ENCODE measurements around the gene ASTL.
"Not testable (repeated sequence)": the region's sequence is repeated elsewhere in the genome, so short reads cannot be mapped to it uniquely, and the experiment has no call there.

ASTL gene

GRCh38 chr2:96143848-96144480 lies 5.7 kb upstream of the ASTL start:
- H3K27ac ChIP-seq = peak overlapping the region; percentile 96
- TF ChIP-seq ZFX (IDR thresholded peaks at IDR 0.05) (no peak), CTCF (conservative IDR thresholded peaks at IDR 0.05) (peak; percentile 65)

- TF ChIP-seq CTCF (conservative IDR thresholded peaks at IDR 0.05) (no peak), ZFX (IDR thresholded peaks at IDR 0.05) (no peak)
- peak overlapping the region; percentile 96 for H3K27ac ChIP-seq
Observed at GRCh38 chr2:96143231-96143847, 5.0 kb upstream of the ASTL start.

GRCh38 chr2:96142217-96143113 lies 4.2 kb upstream of the ASTL start:
- TF ChIP-seq ZFX (IDR thresholded peaks at IDR 0.05) = no peak
- H3K27ac ChIP-seq = no peak overlapping the region

GRCh38 chr2:96141624-96141967 lies 3.3 kb upstream of the ASTL start:
- H3K27ac ChIP-seq = not testable (repeated sequence)

- TF ChIP-seq CTCF (conservative IDR thresholded peaks at IDR 0.05) (no peak), ZFX (IDR thresholded peaks at IDR 0.05) (no peak)
- no peak overlapping the region for H3K27ac ChIP-seq
Observed at GRCh38 chr2:96140941-96141623, 2.8 kb upstream of the ASTL start.

- no peak for TF ChIP-seq ZFX (IDR thresholded peaks at IDR 0.05)
- no peak for TF ChIP-seq CTCF (conservative IDR thresholded peaks at IDR 0.05)
- peak overlapping the region; percentile 4; the same call in 1 of the 2 replicates for H3K27ac ChIP-seq
Observed at GRCh38 chr2:96139181-96139758, 968 bp upstream of the ASTL start.

GRCh38 chr2:96137321-96138178 lies 752 bp downstream of the ASTL start:
- no peak for TF ChIP-seq ZFX (IDR thresholded peaks at IDR 0.05)
- TF ChIP-seq CTCF (conservative IDR thresholded peaks at IDR 0.05) = no peak
- H3K27ac ChIP-seq = no peak overlapping the region
